Muscle of back (tissue), 13 donors: ENCODE results near the gene KIF23. TPM values are rescaled to one million over a fixed set of nuclear protein-coding genes. Genes with fewer than 3 reads are reported as not detected.
"Not testable (repeated sequence)": the region's sequence is repeated elsewhere in the genome, so short reads cannot be mapped to it uniquely, and the experiment has no call there.

Experiments used
- DNase-seq, 3 donors: peaks; one replicate each; pipeline versions ENCODE4 v3.0.0 to v3.0.0-alpha.2; 2013
- long read RNA-seq, 9 donors: transcript quantifications; one replicate each; lab custom pipeline, GENCODE V29; 2026
- polyA plus RNA-seq, 10 donors: library from polyadenylated mRNA; unstranded; fragments of 120-200 nt; gene quantifications; one replicate each; pipeline ENCODE4 v1.2.1, GENCODE V29; 2013; ENCODE audit not compliant: insufficient read length in 10 of 10

The KIF23 gene
- 10 to 100 TPM; 12.7 to 30.1 (median 19.0) TPM for polyA plus RNA-seq
- long read RNA-seq, donor 1, partial matches to known transcripts: 0 of 2 reads
- long read RNA-seq, donor 1, other reads (novel, unspliced or antisense): 0 of 2 reads
- long read RNA-seq, donor 2: 0 reads
- long read RNA-seq, donor 3: 0 reads
- long read RNA-seq, donor 4: 0 reads
- long read RNA-seq, donor 5, partial matches to known transcripts: 0 of 4 reads
- long read RNA-seq, donor 5, other reads (novel, unspliced or antisense): 0 of 4 reads
- long read RNA-seq, donor 6, partial matches to known transcripts: 0 of 2 reads
- long read RNA-seq, donor 6, other reads (novel, unspliced or antisense): 0 of 2 reads
- long read RNA-seq, donor 7, partial matches to known transcripts: 0 of 1 reads
- long read RNA-seq, donor 7, other reads (novel, unspliced or antisense): 0 of 1 reads
- long read RNA-seq, donor 8, partial matches to known transcripts: 0 of 1 reads
- long read RNA-seq, donor 8, other reads (novel, unspliced or antisense): 0 of 1 reads
- long read RNA-seq, donor 9: 0 reads

- peak; percentile 92 to 97 (median 95) for DNase-seq
Observed at GRCh38 chr15:69413822-69414700, at the start of gene KIF23. KIF23 (plus strand) TSS chr15:69414349; CDS start chr15:69414466, 117 bp downstream.

DNA sequence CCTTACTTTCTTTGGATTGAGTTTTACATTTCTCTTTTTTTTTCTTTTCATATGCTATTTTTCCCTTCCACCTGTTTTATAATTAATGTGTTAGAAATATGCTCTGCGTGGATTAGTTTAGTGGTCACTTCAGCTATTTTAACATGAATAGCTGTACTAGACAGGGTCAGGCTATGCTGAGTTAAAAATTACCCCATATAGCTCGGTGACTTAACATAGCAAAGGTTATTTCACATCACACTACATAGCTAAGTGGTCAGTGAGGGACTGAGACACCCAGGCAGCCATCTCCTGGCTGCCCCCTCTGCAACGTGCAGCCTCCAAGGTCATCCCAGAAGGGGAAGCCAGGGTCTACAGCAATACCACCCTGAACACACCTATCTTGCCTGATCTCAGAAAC, 46.9 kb upstream of the KIF23 start:
- DNase-seq: no peak

GRCh38 chr15:69369631-69370030, 44.5 kb upstream of the KIF23 start:
- no peak for DNase-seq

GRCh38 chr15:69373406-69373805, 40.7 kb upstream of the KIF23 start:
- DNase-seq: no peak

DNA sequence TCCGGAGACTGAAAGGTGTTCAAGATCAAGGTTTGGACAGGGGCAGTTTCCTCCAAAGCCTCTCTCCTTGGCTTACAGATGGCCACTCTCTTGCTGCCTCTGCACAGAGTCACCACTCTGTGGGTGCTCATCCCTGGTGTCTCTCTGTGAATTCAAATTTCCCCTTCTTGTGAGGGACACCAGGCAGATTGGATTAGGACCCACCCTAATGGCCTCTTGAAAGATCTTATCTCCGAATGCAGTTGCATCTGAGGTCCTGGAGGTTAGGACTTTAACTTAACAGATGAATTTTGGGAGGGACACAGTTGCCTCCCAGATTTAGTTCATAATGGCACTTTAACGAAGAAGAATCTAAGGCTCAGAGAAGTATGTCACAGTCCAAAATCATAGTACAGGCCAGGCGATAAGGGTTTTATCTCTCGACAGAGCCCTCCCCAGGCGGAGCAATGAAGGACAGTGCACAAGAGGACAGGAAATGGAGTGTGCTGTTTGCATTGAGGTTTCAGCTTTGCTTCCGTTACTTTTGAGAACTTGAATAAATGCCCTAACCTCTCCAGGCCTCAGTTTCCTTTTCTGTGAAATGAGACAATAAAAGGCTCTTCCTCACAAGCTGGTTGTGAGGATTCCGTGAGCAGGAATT, 38.9 kb upstream of the KIF23 start:
- no peak for DNase-seq

DNA sequence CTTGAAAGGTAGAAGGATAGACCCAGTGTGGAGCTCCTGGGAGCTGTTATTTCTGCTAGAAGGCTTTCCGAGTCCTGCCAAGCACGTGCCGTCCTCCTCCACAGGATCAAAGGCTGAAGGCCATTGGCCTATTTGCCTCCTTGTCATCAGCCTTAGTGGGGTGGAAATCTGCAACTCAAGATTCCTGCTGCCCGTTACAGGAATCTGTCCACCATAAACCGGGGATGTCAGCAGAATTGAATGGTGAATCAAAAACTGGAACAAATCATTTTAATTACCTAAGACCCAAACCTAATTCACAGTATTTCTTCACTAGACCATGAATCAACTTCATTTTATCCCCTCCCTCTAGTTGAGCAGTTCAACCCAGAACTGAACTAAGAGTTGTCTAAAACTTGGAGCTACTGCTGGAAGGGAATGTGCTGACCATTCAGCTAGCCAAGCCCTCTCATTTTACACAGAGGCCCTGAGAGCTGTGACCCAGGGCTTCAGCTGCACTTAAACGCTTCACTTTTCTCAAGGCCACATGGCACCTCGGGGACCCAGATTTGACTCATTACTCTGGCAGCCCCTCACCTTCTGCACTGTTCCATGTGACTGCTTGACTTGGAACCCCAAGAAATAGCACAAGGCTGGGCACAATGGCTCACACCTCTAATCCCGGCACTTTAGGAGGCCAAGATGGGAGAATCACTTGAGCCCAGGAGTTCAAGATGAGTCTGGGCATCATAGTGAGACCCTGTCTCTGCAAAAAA, 36.8 kb upstream of the KIF23 start:
- peak in 2 of 3 donors; percentile 10 to 37 for DNase-seq

DNA sequence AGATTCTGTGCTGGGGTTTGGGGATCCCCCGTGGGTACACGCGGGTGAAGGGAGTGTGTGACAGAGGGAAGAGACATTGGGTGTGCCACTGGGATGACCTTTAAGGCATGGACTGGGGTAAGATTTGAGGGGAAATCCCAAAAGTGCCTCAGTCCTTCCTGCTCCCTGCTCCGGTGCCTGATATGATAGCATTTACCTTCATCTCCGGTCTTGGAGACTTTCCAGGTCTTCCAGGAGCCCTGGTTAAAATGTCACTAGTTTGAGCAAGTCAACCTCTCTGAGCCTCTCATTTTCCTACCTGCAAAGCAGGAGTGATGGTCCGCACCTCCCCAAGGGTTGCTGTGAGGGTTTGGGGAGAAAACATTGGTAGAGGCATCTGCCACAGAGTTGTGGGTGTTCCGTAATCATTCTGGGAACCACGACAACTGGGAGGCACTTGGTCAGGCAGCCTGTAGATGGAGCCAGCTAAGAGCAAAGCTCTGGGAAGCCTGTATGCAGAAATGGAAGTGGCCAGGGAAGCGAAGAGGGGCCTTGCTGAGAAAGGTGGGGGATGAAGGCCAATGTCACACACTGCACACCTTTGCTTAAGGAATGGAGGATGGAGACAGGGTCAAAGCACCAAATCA, 33.9 kb upstream of the KIF23 start:
- no peak for DNase-seq

DNA sequence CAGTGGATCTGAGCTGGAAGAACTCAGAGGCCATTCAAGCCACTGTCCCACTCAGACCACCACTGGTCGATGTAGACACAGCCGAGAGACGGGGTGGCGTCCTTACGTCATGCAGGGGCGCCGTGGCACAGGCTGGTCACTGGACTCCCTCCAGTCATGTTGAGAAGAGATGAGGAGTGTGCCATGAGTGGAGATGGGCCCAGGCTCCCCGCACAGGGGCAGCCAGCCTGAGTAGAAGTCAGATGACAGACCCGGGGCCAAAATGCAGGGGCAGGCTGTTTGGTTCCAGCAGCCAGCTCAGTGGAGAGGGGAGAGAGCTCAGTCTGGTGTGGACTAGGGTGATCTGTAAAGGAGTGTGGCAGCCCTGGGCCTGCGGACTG, 33.4 kb upstream of the KIF23 start:
- no peak for DNase-seq

- not testable (repeated sequence) for DNase-seq
Observed at GRCh38 chr15:69382176-69382575, 32.0 kb upstream of the KIF23 start.

DNA sequence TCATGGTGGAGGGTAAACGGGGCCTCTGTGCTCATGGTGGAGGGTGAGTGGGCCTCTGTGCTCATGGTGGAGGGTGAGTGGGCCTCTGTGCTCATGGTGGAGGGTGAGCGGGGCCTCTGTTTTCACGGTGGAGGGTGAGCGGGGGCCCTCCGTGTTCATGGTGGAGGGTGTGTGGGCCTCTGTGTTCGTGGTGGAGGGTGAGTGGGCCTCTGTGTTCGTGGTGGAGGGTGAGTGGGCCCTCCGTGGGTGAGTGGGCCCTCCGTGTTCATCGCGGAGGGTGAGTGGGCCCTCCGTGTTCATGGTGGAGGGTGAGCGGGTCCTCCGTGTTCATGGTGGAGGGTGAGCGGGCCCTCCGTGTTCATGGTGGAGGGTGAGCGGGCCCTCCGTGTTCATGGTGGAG, 30.1 kb upstream of the KIF23 start:
- DNase-seq: not testable (repeated sequence)

DNA sequence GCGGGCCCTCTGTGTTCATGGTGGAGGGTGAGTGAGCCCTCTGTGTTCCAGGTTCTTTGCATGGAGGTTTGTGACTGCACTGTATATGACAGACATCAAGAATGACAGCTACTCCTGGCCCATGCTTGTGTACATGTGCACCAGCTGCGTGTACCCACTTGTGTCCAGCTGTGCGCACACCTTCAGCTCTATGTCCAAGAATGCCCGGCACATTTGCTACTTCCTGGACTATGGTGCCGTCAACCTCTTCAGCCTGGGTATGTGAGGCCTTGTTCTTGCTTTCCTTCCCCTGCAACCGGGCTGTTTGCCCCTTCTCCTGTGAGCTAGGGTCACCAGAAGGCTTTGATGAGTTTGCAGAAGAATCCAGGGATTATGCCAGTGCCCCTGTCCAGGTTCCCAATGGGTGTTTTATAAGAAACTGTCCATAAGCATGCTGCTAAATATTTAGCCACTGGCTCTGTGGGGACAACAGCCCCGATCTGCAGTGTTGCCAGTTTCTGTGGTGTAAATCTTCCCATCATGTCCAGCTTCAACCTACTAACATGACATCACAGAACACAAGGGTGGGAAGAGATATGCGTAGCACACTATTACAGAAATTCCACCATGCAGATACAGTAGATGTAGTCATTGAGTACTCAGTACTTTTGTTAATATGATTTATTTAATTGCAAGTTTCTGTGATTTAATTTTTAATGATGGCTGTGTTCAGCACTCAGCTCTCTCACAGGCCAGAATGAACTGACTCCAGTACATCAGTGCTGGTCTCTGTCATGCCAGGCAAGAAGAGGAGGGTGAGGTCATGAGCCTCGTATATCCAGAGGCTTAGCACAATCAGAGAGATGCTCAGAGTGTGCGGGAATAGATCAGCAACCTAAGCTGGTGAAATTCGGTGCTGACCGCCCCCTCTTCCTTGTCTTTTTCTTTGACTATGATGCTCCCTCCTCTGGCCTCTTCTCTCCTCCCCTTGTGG, 29.2 kb upstream of the KIF23 start:
- DNase-seq: no peak

GRCh38 chr15:69385831-69386230, 28.3 kb upstream of the KIF23 start:
- DNase-seq: no peak

GRCh38 chr15:69386284-69386683, 27.9 kb upstream of the KIF23 start:
- no peak for DNase-seq

GRCh38 chr15:69388260-69388705, 25.9 kb upstream of the KIF23 start:
- DNase-seq: no peak

DNA sequence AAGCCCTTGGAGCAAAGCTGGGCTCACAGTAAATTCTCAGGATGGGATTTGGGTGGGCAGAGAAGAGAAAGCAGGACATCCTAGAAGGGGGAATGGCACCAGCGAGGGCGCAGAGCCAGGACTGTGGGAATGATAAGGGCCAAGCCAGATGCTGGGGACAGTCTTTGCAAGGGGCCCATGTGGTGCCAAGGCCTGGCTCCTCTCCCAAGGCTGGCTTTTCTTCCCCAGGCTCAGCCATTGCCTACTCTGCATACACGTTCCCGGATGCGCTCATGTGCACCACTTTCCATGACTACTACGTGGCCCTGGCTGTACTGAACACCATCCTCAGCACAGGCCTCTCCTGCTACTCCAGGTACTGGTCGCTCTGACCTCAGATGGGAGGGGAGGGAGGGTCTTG, 24.7 kb upstream of the KIF23 start:
- no peak for DNase-seq

- no peak for DNase-seq
Observed at GRCh38 chr15:69390575-69390974, 23.6 kb upstream of the KIF23 start.

GRCh38 chr15:69391046-69391757, 22.9 kb upstream of the KIF23 start:
- DNase-seq: no peak

GRCh38 chr15:69392352-69392751, 21.8 kb upstream of the KIF23 start:
- DNase-seq: no peak
